Measurements from ENCODE around the gene PACS1. TPM values are rescaled to one million over a fixed set of nuclear protein-coding genes. Genes with fewer than 3 reads are reported as not detected.

PACS1 gene
- total RNA-seq, 1 donor from 2014 or later, result 50.8 TPM

GRCh38 chr11:66283461-66284105 lies 213.5 kb downstream of the PACS1 start:
- intact Hi-C loops (cut with DNase I), result no loop called here
- Histone ChIP-seq H3K27me3 (ENCODE audit: low read depth) (no peaks in the 10 kb centered on the region), H3K4me3 (no peak overlapping the region), H3K4me1 (peaks cover 27% of the 10 kb centered on the region), H3K36me3 (peaks cover 21% of the 10 kb centered on the region), H3K27ac (no peak overlapping the region), H3K9me3 (no peaks in the 10 kb centered on the region)
- DNase-seq, result no peak
- ATAC-seq, result no peak
- no peak for TF ChIP-seq CTCF (IDR thresholded peaks at IDR 0.05)

GRCh38 chr11:66284526-66285078 lies 214.5 kb downstream of the PACS1 start:
- Histone ChIP-seq H3K4me1 (peaks cover 29% of the 10 kb centered on the region), H3K4me3 (no peak overlapping the region), H3K36me3 (peaks cover 21% of the 10 kb centered on the region), H3K27ac (no peak overlapping the region), H3K27me3 (ENCODE audit: low read depth) (no peaks in the 10 kb centered on the region), H3K9me3 (no peaks in the 10 kb centered on the region)
- DNase-seq (no peak), ATAC-seq (no peak)
- TF ChIP-seq CTCF (IDR thresholded peaks at IDR 0.05), result no peak
- intact Hi-C loops (cut with DNase I), result no loop called here

- Histone ChIP-seq H3K27ac (no peak overlapping the region), H3K27me3 (ENCODE audit: low read depth) (no peaks in the 10 kb centered on the region), H3K9me3 (no peaks in the 10 kb centered on the region), H3K4me1 (peaks cover 36% of the 10 kb centered on the region), H3K36me3 (peaks cover 21% of the 10 kb centered on the region), H3K4me3 (no peak overlapping the region)
- TF ChIP-seq CTCF (IDR thresholded peaks at IDR 0.05), result no peak
- intact Hi-C loops (cut with DNase I), result no loop called here
- ATAC-seq, result no peak
- DNase-seq, result no peak
These were observed 215.3 kb downstream of the PACS1 start for GRCh38 chr11:66285250-66285947.

- Histone ChIP-seq H3K9me3 (no peaks in the 10 kb centered on the region), H3K4me1 (peaks cover 36% of the 10 kb centered on the region), H3K4me3 (no peak overlapping the region), H3K27ac (no peak overlapping the region), H3K36me3 (peaks cover 21% of the 10 kb centered on the region), H3K27me3 (ENCODE audit: low read depth) (peaks cover 6% of the 10 kb centered on the region)
- ATAC-seq, result no peak
- no peak for DNase-seq
- no peak for TF ChIP-seq CTCF (IDR thresholded peaks at IDR 0.05)
- intact Hi-C loops (cut with DNase I), result no loop called here
These were observed 216.6 kb downstream of the PACS1 start for GRCh38 chr11:66286699-66287098.

GRCh38 chr11:66287211-66287888 lies 217.3 kb downstream of the PACS1 start:
- no peak for TF ChIP-seq CTCF (IDR thresholded peaks at IDR 0.05)
- DNase-seq (no peak), ATAC-seq (no peak)
- H3K9me3 ChIP-seq, result no peaks in the 10 kb centered on the region
- intact Hi-C loops (cut with DNase I), result no loop called here
- peaks cover 12% of the 10 kb centered on the region for H3K27me3 ChIP-seq (ENCODE audit: low read depth)
- H3K36me3 ChIP-seq, result peaks cover 21% of the 10 kb centered on the region
- H3K27ac ChIP-seq, result no peak overlapping the region
- peak overlapping the region; percentile 98 for H3K4me3 ChIP-seq
- peaks cover 38% of the 10 kb centered on the region for H3K4me1 ChIP-seq
